HG02623 (cell line): ENCODE data around the gene C20orf141.
"Not testable (repeated sequence)": the region's sequence is repeated elsewhere in the genome, so short reads cannot be mapped to it uniquely, and the experiment has no call there.

Experiments used
- ATAC-seq: cut with Tn5 transposase; IDR thresholded peaks from one replicate; pipeline ENCODE4 v1.9.1; 2021; ENCODE audit warnings: moderate library complexity; ENCODE audit not compliant: unreplicated experiment

Gene C20orf141

DNA sequence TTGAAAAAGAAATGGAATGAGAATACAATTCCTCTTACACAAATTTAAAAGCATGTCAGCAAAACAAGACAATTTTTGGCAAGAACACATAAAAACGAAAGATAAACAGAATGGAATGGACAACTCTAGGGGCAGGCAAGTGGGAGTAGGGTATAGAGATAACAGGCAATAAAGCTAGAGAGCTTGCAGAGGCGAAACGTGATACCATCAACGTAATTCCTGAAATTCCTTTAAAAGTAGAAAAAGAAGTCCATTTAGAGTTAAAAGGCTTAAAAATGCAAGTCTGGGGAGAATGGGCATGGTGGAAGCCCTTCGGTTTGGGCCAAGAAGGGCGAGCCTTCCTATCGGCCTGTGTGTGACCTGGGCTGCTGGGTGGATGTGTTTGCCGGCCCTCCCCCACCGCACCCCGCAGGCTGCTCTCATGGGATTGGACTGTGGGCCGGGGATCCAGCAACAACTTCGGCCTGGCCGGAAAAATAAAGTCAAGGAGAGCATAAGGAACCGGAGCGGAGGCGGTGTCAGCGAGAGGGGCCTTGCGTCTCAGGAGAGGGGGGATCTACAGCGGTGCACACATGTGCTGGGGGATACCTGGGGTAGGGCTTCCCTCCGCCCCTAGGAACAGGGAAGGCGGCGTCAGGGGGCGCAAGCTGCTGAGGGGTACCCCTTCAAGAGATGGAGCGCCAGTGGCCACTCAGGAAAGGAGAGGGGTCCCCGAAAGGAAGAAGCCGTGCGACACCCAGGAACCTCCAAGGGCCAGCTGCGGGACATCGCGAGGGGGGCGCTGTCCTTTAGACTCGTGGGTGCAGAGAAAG, 5.5 kb downstream of the C20orf141 start:
- no peak for ATAC-seq

DNA sequence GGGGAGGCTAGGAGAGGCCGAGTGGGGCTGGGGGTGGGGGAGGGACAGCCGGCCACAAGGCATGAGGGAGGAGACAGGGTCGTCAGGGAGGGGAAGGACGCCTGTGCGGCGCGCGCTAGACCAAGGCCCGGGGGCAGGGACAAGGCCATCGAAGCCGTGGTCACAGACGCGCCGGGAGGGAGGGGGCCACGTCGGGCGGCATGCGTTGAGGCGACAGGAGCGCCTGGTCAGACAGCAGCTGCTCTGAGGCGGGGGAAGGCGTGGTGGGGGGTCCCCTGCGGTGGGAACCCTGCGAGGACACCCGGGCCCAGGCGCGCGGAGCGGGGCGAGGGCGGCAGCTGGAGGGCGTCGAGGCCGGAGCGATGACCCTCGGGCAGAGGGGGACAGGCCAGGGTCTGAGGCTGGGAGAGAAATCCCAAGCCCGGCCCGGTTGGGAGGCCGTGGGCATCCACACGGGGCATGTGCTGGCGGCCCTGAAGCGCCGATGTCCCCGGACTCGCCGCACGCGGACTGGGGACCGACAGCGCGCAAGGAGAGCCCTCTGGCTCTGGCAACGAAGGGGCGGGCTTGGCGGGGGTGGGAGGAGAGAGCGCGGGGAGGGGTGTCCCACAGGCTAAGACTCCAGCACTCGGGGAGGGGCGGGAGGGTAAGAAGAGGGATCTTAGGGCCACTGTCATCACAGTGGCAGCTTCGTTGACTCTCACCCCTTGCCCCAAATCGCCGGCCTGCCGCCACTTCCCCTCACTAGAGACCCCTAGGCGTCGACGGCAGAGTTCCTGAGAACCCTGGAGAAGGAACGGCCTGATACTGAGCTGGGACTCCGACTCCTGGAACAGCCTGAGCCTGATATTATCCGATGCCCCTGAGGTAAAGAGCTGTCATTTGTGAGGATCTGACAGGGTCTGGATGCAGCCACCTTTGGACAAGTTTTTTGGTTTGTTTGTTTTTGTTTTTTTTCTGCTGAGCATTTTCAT, 6.4 kb downstream of the C20orf141 start:
- ATAC-seq: no peak

DNA sequence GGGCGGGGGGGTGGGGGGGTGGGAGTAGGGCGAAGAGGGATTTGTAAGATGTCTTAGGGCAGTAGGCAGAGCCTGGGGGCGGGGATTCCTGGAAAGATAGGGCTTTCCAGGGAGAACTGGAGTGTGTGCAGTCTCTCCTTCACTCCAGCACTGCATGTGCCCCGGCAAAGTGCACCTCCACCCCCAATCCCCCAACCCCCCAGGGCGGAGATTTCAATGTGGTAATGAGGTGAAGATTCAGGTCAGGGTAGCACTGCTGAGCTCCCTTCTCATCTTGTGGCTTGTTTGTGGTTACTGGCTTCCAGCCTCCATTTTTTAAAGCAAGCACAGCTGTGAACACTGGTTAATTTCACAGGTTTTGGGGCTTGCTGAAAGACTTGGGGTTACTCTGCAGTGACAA, 7.3 kb downstream of the C20orf141 start:
- no peak for ATAC-seq

DNA sequence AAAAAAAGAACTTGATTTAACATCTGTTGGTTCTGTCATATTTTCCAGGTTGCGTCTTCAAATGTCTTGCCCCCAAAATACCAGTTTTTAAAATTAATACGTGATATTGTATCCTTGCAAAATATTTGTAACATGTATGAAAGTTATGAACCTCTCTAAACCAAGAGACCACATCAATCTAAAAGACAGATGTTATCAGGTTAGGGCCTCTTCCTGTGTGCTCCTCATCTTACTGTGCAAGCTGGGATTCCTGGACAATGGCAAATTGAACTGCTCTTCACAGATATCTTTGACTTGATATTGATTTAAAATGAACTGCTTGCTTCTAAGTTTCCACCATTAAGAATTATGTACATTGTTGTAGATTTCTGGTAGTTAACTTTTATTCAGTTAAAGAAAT, 11.0 kb downstream of the C20orf141 start:
- ATAC-seq: no peak

DNA sequence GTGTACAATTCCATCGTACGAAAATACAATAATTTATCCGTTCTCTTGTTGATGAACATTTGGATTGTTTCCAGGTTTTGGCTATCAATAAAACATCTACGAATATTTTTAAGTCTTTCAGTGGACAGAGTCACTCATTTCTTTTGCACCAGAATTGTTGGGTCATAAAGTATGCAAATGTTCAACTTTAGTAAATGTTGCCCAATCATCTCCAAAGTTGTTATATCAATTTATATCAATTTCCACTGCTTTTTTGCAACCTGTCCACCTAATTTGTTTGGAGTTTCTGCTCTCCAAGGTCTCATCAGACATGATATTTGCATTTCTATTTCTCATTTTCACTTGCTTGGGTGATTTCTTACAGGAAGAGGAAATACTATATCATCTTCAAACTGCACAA, 11.9 kb downstream of the C20orf141 start:
- no peak for ATAC-seq

DNA sequence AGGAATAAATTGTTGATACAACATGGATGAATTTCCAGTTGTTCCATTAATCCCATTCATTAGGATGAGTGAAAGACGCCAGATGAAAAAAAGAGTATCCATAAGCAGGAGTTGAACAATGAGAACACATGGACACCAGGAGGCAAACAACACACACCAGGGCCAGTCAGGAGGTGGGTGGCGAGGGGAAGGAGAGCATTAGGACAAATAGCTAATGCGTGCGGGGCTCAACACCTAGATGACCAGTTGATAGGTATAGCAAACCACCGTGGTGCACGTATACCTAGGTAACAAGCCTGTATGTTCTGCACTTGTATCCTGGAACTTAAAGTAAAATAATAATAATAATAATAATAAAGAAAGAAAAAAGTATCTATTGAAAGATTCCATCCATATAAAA, 14.6 kb downstream of the C20orf141 start:
- ATAC-seq: no peak

DNA sequence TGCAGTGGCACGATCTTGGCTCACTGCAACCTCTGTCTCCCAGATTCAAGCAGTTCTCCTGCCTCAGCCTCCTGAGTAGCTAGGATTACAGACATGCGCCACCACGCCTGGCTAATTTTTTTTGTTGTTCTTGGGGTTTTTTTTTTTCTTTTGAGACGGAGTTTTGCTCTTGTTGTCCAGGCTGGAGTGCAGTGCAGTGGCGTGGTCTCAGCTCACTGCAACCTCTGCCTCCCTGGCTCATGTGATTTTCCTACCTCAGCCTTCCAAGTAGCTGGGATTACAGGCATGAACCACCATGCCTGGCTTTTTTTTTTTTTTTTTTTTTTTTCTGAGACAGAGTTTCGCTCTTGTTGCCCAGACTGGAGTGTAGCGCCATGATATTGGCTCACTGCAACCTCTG, 16.4 kb downstream of the C20orf141 start:
- ATAC-seq: not testable (repeated sequence)

DNA sequence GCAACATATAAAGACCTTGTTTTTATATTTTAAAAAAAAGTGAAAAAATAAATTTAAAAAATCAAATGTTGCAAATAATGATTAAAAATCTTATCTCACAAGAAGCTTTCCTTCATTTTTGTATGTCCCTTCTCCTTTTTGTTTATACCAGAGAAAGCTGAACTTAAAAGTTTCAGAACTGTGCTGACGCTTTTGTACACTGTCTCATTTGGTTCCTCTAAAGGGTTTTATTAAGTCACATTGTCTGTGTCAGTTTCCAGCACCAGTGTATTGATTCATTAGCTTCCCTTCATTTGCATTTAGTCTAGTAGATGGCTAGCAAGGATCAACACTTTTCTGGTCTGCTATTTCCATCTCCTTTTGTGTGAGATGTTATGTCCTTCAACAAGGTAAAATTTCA, 19.0 kb downstream of the C20orf141 start:
- no peak for ATAC-seq

DNA sequence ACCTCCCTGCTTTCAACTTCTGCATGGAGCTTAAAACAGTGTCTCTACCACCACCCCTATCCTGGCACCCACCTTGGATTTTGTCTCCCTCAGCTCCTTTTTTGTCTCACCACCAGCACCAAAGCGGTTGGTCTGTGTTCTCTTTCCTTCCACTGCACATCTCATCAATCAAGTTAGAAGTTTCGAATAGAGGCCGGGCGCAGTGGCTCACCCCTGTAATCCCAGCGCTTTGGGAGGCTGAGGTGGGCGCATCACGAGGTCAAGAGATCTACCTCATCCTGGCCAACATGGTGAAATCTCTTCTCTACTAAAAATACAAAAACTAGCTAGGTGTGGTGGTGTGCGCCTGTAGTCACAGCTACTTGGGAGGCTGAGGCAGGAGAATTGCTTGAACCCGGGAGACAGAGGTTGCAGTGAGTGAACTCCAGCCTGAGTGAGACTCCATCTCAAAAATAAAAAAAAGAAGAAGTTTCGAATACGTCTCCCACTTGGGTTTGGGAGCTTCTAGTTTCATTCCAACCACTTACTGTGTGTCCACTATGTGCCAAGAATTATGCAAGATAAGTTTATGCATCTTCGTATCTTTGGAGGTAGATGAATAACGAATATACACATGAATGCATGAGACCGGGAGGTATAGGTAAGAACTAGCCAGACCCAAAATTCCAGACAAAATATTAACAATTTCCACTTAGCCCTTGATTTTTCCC, 19.8 kb downstream of the C20orf141 start:
- no peak for ATAC-seq

- no peak for ATAC-seq
Measured at GRCh38 chr20:2835331-2835796, 20.6 kb downstream of the C20orf141 start.

GRCh38 chr20:2836035-2836434, 21.2 kb downstream of the C20orf141 start:
- no peak for ATAC-seq

GRCh38 chr20:2837221-2837960, 22.6 kb downstream of the C20orf141 start:
- no peak for ATAC-seq

DNA sequence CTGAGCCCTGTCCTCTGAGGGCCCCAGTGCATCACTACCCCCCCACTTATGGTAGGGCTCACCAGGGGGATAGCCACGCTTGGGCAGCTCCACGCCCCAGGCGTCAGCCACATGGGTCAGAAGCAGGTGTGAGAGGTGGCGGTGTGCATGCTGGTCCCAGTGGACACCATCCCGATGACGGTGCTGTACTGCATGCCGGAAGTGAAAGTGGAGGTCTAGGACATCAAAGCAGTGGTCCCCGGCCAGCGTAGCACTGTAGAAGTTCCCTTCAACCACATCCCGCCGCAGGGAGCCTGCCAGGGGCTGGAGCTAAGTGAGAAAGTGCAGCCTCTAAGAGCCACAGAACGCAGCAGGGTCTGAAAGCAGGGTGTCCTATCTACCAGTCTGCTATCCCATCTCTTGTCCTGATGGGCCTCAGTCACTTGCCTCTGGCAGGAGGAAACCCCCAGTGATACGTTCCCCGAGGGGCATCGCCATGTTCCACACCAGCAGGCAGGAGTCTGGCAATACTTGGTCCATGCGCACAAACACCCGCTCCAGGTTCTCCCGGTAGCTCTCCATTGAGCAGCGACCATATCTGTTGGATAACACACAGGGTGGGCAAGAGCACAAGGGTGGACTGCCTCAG, 23.5 kb downstream of the C20orf141 start:
- no peak for ATAC-seq

- no peak for ATAC-seq
Measured at GRCh38 chr20:2838847-2839671, 24.3 kb downstream of the C20orf141 start.

GRCh38 chr20:2839732-2840137, 24.9 kb downstream of the C20orf141 start:
- ATAC-seq: no peak

GRCh38 chr20:2840138-2840966, 25.6 kb downstream of the C20orf141 start, which contains the start of the genes PCED1A and VPS16:
TSS of gene PCED1A (minus strand) at chr20:2840655. CDS start at chr20:2839912, 743 bp downstream.
TSS of gene VPS16 (plus strand) at chr20:2840745. CDS start at chr20:2840775, 30 bp downstream.
- ATAC-seq: peak; percentile 89

DNA sequence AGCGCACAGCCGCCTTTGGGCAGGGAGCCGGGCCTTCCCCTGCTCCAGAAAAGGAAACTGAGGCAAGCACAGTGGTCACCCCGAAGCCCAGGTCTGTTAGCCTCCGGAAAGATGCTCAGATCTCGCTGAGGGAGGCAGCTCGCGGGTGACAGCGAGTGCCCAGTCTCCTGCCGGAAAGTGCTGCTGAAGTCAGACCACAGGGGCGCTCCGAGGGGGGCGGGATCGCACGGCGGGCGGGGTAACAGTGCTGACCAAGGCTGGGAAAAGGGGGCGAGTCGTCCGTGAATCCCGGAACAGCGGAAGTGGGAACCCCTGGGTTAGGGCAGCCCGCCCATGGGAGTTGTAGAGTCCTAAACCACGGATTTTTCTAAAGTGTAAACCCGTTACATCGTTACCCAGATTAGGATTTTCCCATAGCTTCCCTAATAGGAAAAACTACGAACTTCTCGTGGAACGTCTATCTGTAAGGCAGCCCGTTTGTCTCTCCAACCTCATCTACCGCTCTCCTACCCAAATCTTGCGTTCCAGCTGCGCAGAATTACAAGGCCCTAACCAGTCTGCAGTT, 26.3 kb downstream of the C20orf141 start:
- peak; percentile 26 for ATAC-seq

DNA sequence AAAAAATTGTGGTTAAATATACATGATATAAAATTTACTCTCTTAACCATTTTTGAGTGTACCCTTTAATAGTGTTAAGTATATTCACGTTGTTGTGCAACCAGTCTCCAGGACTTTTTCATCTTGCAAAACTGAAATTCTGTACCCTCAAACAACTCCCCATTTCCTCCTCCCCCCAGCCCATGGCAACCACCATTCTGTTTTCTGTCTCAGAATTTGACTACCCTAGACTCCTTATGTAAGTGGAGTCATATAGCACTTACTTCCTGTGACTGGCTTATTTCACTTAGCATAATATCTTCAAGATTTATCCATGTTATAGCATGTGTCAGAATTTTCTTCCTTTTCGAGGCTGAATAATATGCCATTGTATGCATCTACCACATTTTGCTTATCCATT, 30.8 kb downstream of the C20orf141 start:
- ATAC-seq: no peak
